HFF-Myc (cell line): Measurements from ENCODE around the gene FAM193B.
"Not testable (repeated sequence)": the region's sequence is repeated elsewhere in the genome, so short reads cannot be mapped to it uniquely, and the experiment has no call there.

Source experiments
- DNase-seq: peaks from one replicate; pipeline ENCODE4 v3.0.0-alpha.2; 2011; ENCODE audit warnings: low read depth; ENCODE audit errors: extremely low read depth
- H3K4me3 ChIP-seq: replicated peaks from 2 replicates; pipeline ENCODE4 v1.5.1; 2011; ENCODE audit warnings: low read depth, mild to moderate bottlenecking, control low read depth, low read length
- CTCF ChIP-seq: IDR thresholded peaks from 2 replicates; pipeline ENCODE4 v1.5.1; 2012; ENCODE audit warnings: mild to moderate bottlenecking, low read depth, low read length, control low read depth; ENCODE audit errors: missing control alignments

FAM193B gene

DNA sequence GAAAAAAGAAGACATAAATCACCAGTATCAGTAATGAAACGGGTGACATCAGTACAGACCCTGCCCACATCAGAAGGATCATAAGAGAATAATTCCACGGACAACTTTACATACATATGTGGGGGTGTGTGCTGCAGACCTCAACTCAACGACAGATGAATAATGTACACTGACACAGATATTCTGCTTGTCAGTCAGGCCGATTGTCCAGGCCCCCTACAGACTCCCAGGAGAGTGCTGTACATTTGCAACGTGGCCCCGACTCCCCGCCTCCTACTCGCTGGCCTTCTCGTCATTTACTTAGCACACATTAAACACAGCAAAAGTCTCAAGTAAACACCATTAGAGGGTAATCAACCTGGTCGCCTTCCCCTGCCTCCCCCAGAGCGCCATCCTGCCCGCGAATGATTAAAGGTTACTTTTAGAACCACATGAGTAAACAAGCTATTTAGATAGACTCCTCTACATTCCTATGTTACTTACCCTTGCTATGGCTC is 34.1 kb upstream of the FAM193B start:
- no peak for TF ChIP-seq CTCF
- no peak overlapping the region for H3K4me3 ChIP-seq
- no peak for DNase-seq

DNA sequence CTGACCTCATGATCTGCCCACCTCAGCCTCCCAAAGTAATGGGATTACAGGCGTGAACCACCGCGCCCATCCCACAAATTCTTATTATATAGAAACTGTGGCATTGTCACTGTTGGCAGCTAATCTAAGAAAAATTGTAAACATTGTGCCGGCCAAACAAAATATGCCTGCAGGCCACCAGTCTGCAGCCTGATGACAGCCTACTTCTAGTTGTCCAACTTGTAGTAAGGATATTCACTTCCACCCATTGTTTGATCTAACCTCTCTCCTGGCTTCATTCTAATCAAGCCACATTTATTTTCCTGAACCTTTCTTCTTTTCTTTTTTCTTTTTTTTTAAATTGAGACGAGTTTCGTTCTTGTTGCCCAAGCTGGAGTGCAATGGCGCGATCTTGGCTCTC is 24.0 kb upstream of the FAM193B start:
- no peak overlapping the region for H3K4me3 ChIP-seq
- no peak for TF ChIP-seq CTCF
- DNase-seq, result no peak

- no peak overlapping the region for H3K4me3 ChIP-seq
- no peak for TF ChIP-seq CTCF
- DNase-seq, result no peak
These were observed 21.8 kb upstream of the FAM193B start for GRCh38 chr5:177576169-177576568.

- no peak for TF ChIP-seq CTCF
These were observed 21.1 kb upstream of the FAM193B start for GRCh38 chr5:177575488-177575887.

DNA sequence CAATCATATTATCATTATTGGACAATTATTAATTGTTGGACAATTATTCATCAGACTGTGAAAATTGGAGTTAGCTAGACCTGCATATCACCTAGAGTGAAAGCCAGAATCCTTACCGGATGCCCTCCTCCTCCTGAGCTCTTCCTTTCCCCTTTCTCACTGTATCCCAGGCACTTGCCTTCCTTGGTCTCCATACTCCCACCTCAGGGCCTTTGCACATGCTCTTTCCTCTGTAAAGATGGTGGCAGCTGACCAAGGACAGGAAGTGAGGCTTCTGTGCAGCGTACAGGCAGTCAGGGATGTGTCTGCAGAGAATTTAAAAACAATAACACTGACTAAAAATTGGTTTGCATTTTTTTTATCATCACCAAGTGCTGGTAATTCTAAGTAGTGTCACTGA is 15.5 kb upstream of the FAM193B start:
- H3K4me3 ChIP-seq, result no peak overlapping the region
- DNase-seq, result no peak
- no peak for TF ChIP-seq CTCF

More at GRCh38 chr5:177575488-177575887, 21.1 kb upstream of the FAM193B start:
- H3K4me3 ChIP-seq, result no peak overlapping the region
- DNase-seq, result no peak

GRCh38 chr5:177568326-177568725 is 14.0 kb upstream of the FAM193B start:
- DNase-seq, result no peak
- no peak for TF ChIP-seq CTCF
- no peak overlapping the region for H3K4me3 ChIP-seq

DNA sequence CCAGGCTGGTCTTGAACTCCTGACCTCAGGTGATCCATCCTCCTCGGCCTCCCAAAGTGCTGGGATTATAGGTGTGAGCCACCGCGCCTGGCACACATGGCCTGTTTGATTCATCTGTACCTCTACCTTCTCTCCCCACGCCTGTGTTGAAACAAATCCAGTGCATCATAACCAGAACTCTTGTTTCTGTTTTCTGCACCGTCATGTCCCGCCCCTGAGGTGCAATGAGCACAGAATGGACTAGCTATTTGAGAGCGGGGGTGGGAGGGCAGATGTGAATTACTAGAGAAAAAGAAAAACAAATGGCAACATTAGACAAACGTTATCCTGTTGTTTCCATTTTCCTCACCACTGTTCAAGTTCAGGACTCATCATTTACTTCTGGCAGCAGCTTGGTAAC is 10.7 kb upstream of the FAM193B start:
- no peak for DNase-seq
- TF ChIP-seq CTCF, result no peak
- H3K4me3 ChIP-seq, result no peak overlapping the region

GRCh38 chr5:177559446-177559941 is 5.1 kb upstream of the FAM193B start:
- not testable (repeated sequence) for DNase-seq

More at GRCh38 chr5:177559446-177559941, 5.1 kb upstream of the FAM193B start:
- not testable (repeated sequence) for H3K4me3 ChIP-seq
